ENCODE data around the gene PACRG.

DNA sequence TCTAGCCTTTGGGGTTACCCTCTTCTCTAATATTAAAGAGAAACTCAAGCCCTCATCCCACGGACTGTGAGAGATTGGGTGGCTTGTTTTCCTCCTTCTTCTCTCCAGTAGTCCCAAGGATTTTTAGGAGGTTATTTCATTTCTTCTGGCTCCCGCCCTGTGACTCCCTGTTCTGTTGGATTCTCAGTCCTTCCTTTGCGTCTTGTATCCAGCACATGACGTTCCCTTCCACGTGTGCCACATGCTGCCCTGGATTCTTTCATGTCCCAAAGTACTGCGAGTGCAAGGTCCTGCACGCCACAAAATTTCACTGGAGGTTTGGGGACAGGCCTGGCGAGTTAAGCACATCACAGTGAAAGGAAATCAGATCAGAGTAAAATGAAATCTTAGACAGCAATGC lies 213.4 kb downstream of the PACRG start:
- TF ChIP-seq POU2F2 (IDR thresholded peaks at IDR 0.05; ENCODE audit: borderline replicate concordance, low read depth, low read length) = no peak
- no peak for TF ChIP-seq EZH2 (IDR thresholded peaks at IDR 0.05; ENCODE audit: borderline replicate concordance, control insufficient read depth, low read depth, low read length)
- TF ChIP-seq CHD1 (IDR thresholded peaks at IDR 0.05; ENCODE audit: low read depth, low read length) = no peak
- TF ChIP-seq, protein P1, sequence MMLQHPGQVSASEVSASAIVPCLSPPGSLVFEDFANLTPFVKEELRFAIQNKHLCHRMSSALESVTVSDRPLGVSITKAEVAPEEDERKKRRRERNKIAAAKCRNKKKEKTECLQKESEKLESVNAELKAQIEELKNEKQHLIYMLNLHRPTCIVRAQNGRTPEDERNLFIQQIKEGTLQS (IDR thresholded peaks at IDR 0.05; ENCODE audit: borderline replicate concordance, extremely low read depth, low read depth, low read length) = no peak
- no peak for TF ChIP-seq MEF2B (IDR thresholded peaks at IDR 0.05; ENCODE audit: partially characterized antibody, poor library complexity, severe bottlenecking)
